IPS DF 6.9 (cell line): ENCODE results near the gene PYCR2.
A peak's percentile ranks its signal among the peaks of the same experiment; 100 is the strongest.
"Not testable (repeated sequence)": the region's sequence is repeated elsewhere in the genome, so short reads cannot be mapped to it uniquely, and the experiment has no call there.

Experiments used
- DNase-seq: peaks from one replicate; pipeline ENCODE4 v3.0.0-alpha.2; 2013; ENCODE audit warnings: low read depth, low spot score
- H3K27ac ChIP-seq: one replicate; pipeline ENCODE4 v1.5.1; 2013; ENCODE audit warnings: low read length, control low read depth
- H3K27me3 ChIP-seq: 2 replicates; pipeline ENCODE4 v1.6.1; 2013; ENCODE audit warnings: mild to moderate bottlenecking, low read length; ENCODE audit not compliant: control insufficient read depth, insufficient read depth
- H3K36me3 ChIP-seq: 2 replicates; pipeline ENCODE4 v1.6.1; 2013; ENCODE audit warnings: low read length; ENCODE audit not compliant: control insufficient read depth, insufficient read depth
- H3K4me1 ChIP-seq: 2 replicates; pipeline ENCODE4 v1.6.1; 2013; ENCODE audit warnings: low read length; ENCODE audit not compliant: control insufficient read depth, insufficient read depth
- H3K4me3 ChIP-seq: 2 replicates; pipeline ENCODE4 v1.5.1; 2013; ENCODE audit warnings: mild to moderate bottlenecking, low read length
- H3K9me3 ChIP-seq: 2 replicates; pipeline ENCODE4 v1.6.1; 2013; ENCODE audit warnings: low read length, inconsistent platforms; ENCODE audit not compliant: control insufficient read depth, insufficient read depth
- WGBS: extraction: QIAGEN DNeasy Blood & Tissue Kit; methylation state at CpG from one replicate; pipeline ENCODE4 v1.1.7; 2013; ENCODE audit warnings: mixed read lengths, missing lambda C conversion rate; ENCODE audit not compliant: insufficient read length, insufficient coverage; 5-methylcytosine and 5-hydroxymethylcytosine counted together

Gene PYCR2

GRCh38 chr1:225923692-225924555 lies at the start of gene PYCR2:
PYCR2 (minus strand) TSS chr1:225924250; CDS start chr1:225924110, 140 bp downstream.
- DNase-seq, result peak; percentile 87
- H3K9me3 ChIP-seq, result no peaks in the 10 kb centered on the region
- peak within 1 kb of the TSS; percentile 67 for H3K4me3 ChIP-seq
- WGBS, result no CpG with 5 or more reads among the region's 80 CpGs
- no peaks in the 10 kb centered on the region for H3K4me1 ChIP-seq
- no peaks in the 10 kb centered on the region for H3K27me3 ChIP-seq
- H3K27ac ChIP-seq, result no peak within 1 kb of the TSS
- peaks cover 20% of the 10 kb centered on the region for H3K36me3 ChIP-seq

- Histone ChIP-seq H3K27me3 (no peaks in the 10 kb centered on the region), H3K4me1 (no peaks in the 10 kb centered on the region), H3K9me3 (no peaks in the 10 kb centered on the region), H3K27ac (no peak overlapping the region), H3K36me3 (no peaks in the 10 kb centered on the region), H3K4me3 (no peak overlapping the region)
- no peak for DNase-seq
- WGBS, result no CpG with 5 or more reads among the region's 5 CpGs
These were observed 49.1 kb upstream of the PYCR2 start for GRCh38 chr1:225973158-225973557.

- WGBS, result no CpG with 5 or more reads among the region's 15 CpGs
- Histone ChIP-seq H3K36me3 (no peaks in the 10 kb centered on the region), H3K9me3 (no peaks in the 10 kb centered on the region), H3K4me1 (no peaks in the 10 kb centered on the region), H3K4me3 (no peak overlapping the region), H3K27me3 (no peaks in the 10 kb centered on the region), H3K27ac (no peak overlapping the region)
- no peak for DNase-seq
These were observed 48.5 kb upstream of the PYCR2 start for GRCh38 chr1:225972344-225973152.

GRCh38 chr1:225970592-225971157 lies 46.6 kb upstream of the PYCR2 start:
- H3K27me3 ChIP-seq, H3K4me3 ChIP-seq, H3K27ac ChIP-seq, H3K36me3 ChIP-seq, H3K9me3 ChIP-seq, DNase-seq, H3K4me1 ChIP-seq: not testable (repeated sequence)
- no CpG with 5 or more reads among the region's 16 CpGs for WGBS

GRCh38 chr1:225969751-225970150 lies 45.7 kb upstream of the PYCR2 start:
- not testable (repeated sequence) for H3K4me3 ChIP-seq, DNase-seq, H3K27ac ChIP-seq, H3K27me3 ChIP-seq, H3K36me3 ChIP-seq, H3K9me3 ChIP-seq, H3K4me1 ChIP-seq
- WGBS, result no CpG with 5 or more reads among the region's 28 CpGs

GRCh38 chr1:225965231-225965630 lies 41.2 kb upstream of the PYCR2 start:
- H3K4me3 ChIP-seq, result no peak overlapping the region
- no peaks in the 10 kb centered on the region for H3K9me3 ChIP-seq
- no peak for DNase-seq
- no peak overlapping the region for H3K27ac ChIP-seq
- no peaks in the 10 kb centered on the region for H3K36me3 ChIP-seq
- no peaks in the 10 kb centered on the region for H3K27me3 ChIP-seq
- no peaks in the 10 kb centered on the region for H3K4me1 ChIP-seq
- WGBS, result no CpG with 5 or more reads among the region's 5 CpGs

- no CpG with 5 or more reads among the region's 15 CpGs for WGBS
- Histone ChIP-seq H3K27me3 (no peaks in the 10 kb centered on the region), H3K4me3 (no peak overlapping the region), H3K4me1 (no peaks in the 10 kb centered on the region), H3K36me3 (no peaks in the 10 kb centered on the region), H3K27ac (no peak overlapping the region), H3K9me3 (no peaks in the 10 kb centered on the region)
- no peak for DNase-seq
These were observed 39.9 kb upstream of the PYCR2 start for GRCh38 chr1:225963735-225964530.

GRCh38 chr1:225962440-225962975 lies 38.5 kb upstream of the PYCR2 start:
- DNase-seq, result no peak
- WGBS, result no CpG with 5 or more reads among the region's 21 CpGs
- Histone ChIP-seq H3K4me1 (no peaks in the 10 kb centered on the region), H3K4me3 (no peak overlapping the region), H3K9me3 (no peaks in the 10 kb centered on the region), H3K27me3 (no peaks in the 10 kb centered on the region), H3K27ac (no peak overlapping the region), H3K36me3 (no peaks in the 10 kb centered on the region)

GRCh38 chr1:225961659-225962439 lies 37.8 kb upstream of the PYCR2 start:
- H3K36me3 ChIP-seq, result no peaks in the 10 kb centered on the region
- H3K27ac ChIP-seq, result no peak overlapping the region
- no peak for DNase-seq
- H3K4me3 ChIP-seq, result no peak overlapping the region
- WGBS, result no CpG with 5 or more reads among the region's 20 CpGs
- H3K27me3 ChIP-seq, result no peaks in the 10 kb centered on the region
- H3K4me1 ChIP-seq, result no peaks in the 10 kb centered on the region
- no peaks in the 10 kb centered on the region for H3K9me3 ChIP-seq
